ENCODE data around the gene AGR2. TPM values are rescaled to one million over a fixed set of nuclear protein-coding genes. Genes with fewer than 3 reads are reported as not detected.

AGR2 gene
- total and polyA plus RNA-seq, 2 of the 4 experiments (the other 2 are of a cell fraction): not detected

DNA sequence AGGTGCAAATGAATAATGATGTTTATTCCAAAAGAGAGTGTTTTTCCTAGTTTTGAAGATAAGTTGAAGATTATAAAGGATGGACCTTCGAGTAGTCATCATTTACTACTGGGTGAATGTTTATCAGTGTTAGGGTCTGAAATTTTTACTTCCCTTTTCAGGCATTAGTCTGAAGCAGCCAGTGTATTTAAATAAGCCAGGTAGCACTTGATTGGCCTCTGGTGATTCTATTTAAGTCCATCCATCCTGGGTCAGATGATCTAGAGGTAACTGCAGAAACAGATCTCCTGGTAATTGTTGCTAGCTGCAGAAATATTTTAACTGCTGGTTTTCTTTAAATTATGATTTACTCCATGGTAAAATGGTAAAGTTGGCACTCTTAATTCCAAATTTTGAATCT lies 34.1 kb upstream of the AGR2 start:
- in situ Hi-C loops (cut with MboI; ENCODE audit: low sequenced_read_pairs) (no loop called here), intact Hi-C loops (cut with micrococcal nuclease) (no loop called here), dilution Hi-C loops (cut with HindIII; ENCODE audit: low sequenced_read_pairs, unreplicated experiment) (no loop called here)
- H2BK15ac ChIP-seq (ENCODE audit: low read depth, low read length): no peak overlapping the region
- ATAC-seq (ENCODE audit: low read depth) (no peak), DNase-seq (no peak)
- no peak overlapping the region for H3K56ac ChIP-seq (ENCODE audit: extremely low read depth, insufficient read depth, low read length)
- H4K20me1 ChIP-seq (ENCODE audit: insufficient read depth, low read length): no peaks in the 10 kb centered on the region
- BruUV-seq (replicated peaks): no TSS peak
- no peak overlapping the region for H4K8ac ChIP-seq (ENCODE audit: low read depth in 2 of 2, low read length in 2 of 2)
- H3K9ac ChIP-seq (ENCODE audit: low read depth, low read length): no peak overlapping the region
- no peak overlapping the region for H3K14ac ChIP-seq (replicated peaks; ENCODE audit: low read depth, low read length)
- H3K9me1 ChIP-seq (ENCODE audit: insufficient read depth, low read length): no peaks in the 10 kb centered on the region
- WGBS, 2 experiments (ENCODE audit: extremely low coverage in 2 of 2, insufficient read length in 1 of 2): no CpG with 5 or more reads among the region's 1 CpG
- no peak overlapping the region; the same call in 1 of the 2 replicates for H2BK20ac ChIP-seq (ENCODE audit: low read depth, low read length)
- TF ChIP-seq RFX5 (IDR thresholded peaks at IDR 0.05; ENCODE audit: low read depth, low read length): no peak
- no peak for TF ChIP-seq RAD21 (IDR thresholded peaks at IDR 0.05; ENCODE audit: low read length)
- TF ChIP-seq, protein P1, sequence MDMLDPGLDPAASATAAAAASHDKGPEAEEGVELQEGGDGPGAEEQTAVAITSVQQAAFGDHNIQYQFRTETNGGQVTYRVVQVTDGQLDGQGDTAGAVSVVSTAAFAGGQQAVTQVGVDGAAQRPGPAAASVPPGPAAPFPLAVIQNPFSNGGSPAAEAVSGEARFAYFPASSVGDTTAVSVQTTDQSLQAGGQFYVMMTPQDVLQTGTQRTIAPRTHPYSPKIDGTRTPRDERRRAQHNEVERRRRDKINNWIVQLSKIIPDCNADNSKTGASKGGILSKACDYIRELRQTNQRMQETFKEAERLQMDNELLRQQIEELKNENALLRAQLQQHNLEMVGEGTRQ (IDR thresholded peaks at IDR 0.05; ENCODE audit: low read depth, low read length): no peak
- peaks cover 9% of the 10 kb centered on the region for H3K4me1 ChIP-seq (ENCODE audit: control insufficient read depth, insufficient read depth, low read length)
- H3K79me1 ChIP-seq (ENCODE audit: low read depth in 1 of 2, low read length in 2 of 2): no peaks in the 10 kb centered on the region
- no peaks in the 10 kb centered on the region for H3K27me3 ChIP-seq (ENCODE audit: control insufficient read depth, insufficient read depth, low read length)
- H4K91ac ChIP-seq (ENCODE audit: insufficient read depth, low read depth, low read length): no peak overlapping the region
- CTCF ChIA-PET: interaction anchor here (0.8 kb wide), 1 partner anchor 11 kb away, joined by 3 read pairs; no protein-coding TSS in a partner anchor
- H3K36me3 ChIP-seq (ENCODE audit: control insufficient read depth, insufficient read depth, low read length): no peaks in the 10 kb centered on the region
- H3K27ac ChIP-seq (ENCODE audit: insufficient read depth, low read length): no peak overlapping the region
- no peak overlapping the region for H2BK5ac ChIP-seq (ENCODE audit: low read depth, low read length, poor library complexity, severe bottlenecking)
- no peak overlapping the region for H2AK9ac ChIP-seq (replicated peaks; ENCODE audit: low read depth, low read length, poor library complexity)
- H2AFZ ChIP-seq (replicated peaks; ENCODE audit: low read length, poor library complexity): no peak overlapping the region
- peak overlapping the region; percentile 69 for H2BK120ac ChIP-seq (ENCODE audit: low read depth, low read length)
- no peak overlapping the region for H4K5ac ChIP-seq (ENCODE audit: low read depth, low read length)
- H3K4me3 ChIP-seq (ENCODE audit: insufficient read depth, low read depth, low read length): no peak overlapping the region
- H3K18ac ChIP-seq (ENCODE audit: low read depth, low read length): no peak overlapping the region
- H3K4ac ChIP-seq (ENCODE audit: low read depth, low read length): no peak overlapping the region
- H3K9me3 ChIP-seq (ENCODE audit: control insufficient read depth, insufficient read depth, low read length): no peaks in the 10 kb centered on the region
- H3K4me2 ChIP-seq (ENCODE audit: low read depth, low read length): no peak overlapping the region
- POLR2A ChIA-PET (ENCODE audit: unreplicated experiment): no interaction called here
- no peak overlapping the region for H2AK5ac ChIP-seq (ENCODE audit: low read depth, low read length)
- H3K23ac ChIP-seq (ENCODE audit: low read depth, low read length): no peak overlapping the region
